HEK293T (cell line): ENCODE data around the gene XAGE3.
"Not testable (repeated sequence)": the region's sequence is repeated elsewhere in the genome, so short reads cannot be mapped to it uniquely, and the experiment has no call there.

ENCODE experiments used
- ARNT ChIP-seq: fragments of 450-650 bp; IDR thresholded peaks from 2 replicates; pipeline ENCODE4 v1.6.1; 2017; ENCODE audit warnings: mild to moderate bottlenecking
- BHLHE40 ChIP-seq: fragments of 450-650 bp; IDR thresholded peaks from 2 replicates; pipeline ENCODE4 v1.6.1; 2016; ENCODE audit warnings: mild to moderate bottlenecking, moderate library complexity, borderline replicate concordance
- CTBP1 ChIP-seq: fragments of 450-650 bp; IDR thresholded peaks from 2 replicates; pipeline ENCODE4 v1.6.1; 2016; ENCODE audit warnings: borderline replicate concordance
- FOXA1 ChIP-seq: fragments of 450-650 bp; IDR thresholded peaks from 2 replicates; pipeline ENCODE4 v1.6.1; 2016; ENCODE audit warnings: mild to moderate bottlenecking
- FOXM1 ChIP-seq: fragments of 450-650 bp; IDR thresholded peaks from 2 replicates; pipeline ENCODE4 v1.6.1; 2017; ENCODE audit warnings: mild to moderate bottlenecking, borderline replicate concordance
- HDGF ChIP-seq: fragments of 450-650 bp; IDR thresholded peaks from 2 replicates; pipeline ENCODE4 v1.6.1; 2017; ENCODE audit warnings: antibody characterized with exemption, borderline replicate concordance
- NFRKB ChIP-seq: fragments of 450-650 bp; IDR thresholded peaks from 2 replicates; pipeline ENCODE4 v1.6.1; 2016; ENCODE audit warnings: mild to moderate bottlenecking, moderate library complexity
- PKNOX1 ChIP-seq: fragments of 450-650 bp; IDR thresholded peaks from 2 replicates; pipeline ENCODE4 v1.6.1; 2016
- SP1 ChIP-seq: fragments of 450-650 bp; IDR thresholded peaks from 2 replicates; pipeline ENCODE4 v1.6.1; 2017
- SUZ12 ChIP-seq: fragments of 450-650 bp; IDR thresholded peaks from 2 replicates; pipeline ENCODE4 v1.6.1; 2016; ENCODE audit warnings: mild to moderate bottlenecking
- ZNF384 ChIP-seq: fragments of 450-650 bp; IDR thresholded peaks from 2 replicates; pipeline ENCODE4 v1.6.1; 2016

GRCh38 chrX:52856991-52857525 lies 10.8 kb downstream of the XAGE3 start:
- not testable (repeated sequence) for TF ChIP-seq PKNOX1, FOXM1, ARNT, SP1, FOXA1, SUZ12, ZNF384, HDGF, NFRKB, BHLHE40, CTBP1
